ENCODE measurements around the gene JAG2.

JAG2 gene

GRCh38 chr14:105155071-105155651 is 13.4 kb downstream of the JAG2 start:
- H3K27me3 ChIP-seq (ENCODE audit: insufficient read depth, poor library complexity, severe bottlenecking), result peaks cover 26% of the 10 kb centered on the region
- H3K27ac ChIP-seq (replicated peaks), result no peak overlapping the region
- no peak overlapping the region for H3K4me3 ChIP-seq (replicated peaks; ENCODE audit: insufficient read depth, low read length)
- TF ChIP-seq GABPA (IDR thresholded peaks at IDR 0.05; ENCODE audit: low read depth) (no peak), POLR2AphosphoS5 (IDR thresholded peaks at IDR 0.05; ENCODE audit: low read depth) (no peak), SPI1 (IDR thresholded peaks at IDR 0.05; ENCODE audit: borderline replicate concordance, low read depth) (no peak), REST (IDR thresholded peaks at IDR 0.05; ENCODE audit: insufficient replicate concordance, low read depth) (no peak)
- TF ChIP-seq, protein P1, sequence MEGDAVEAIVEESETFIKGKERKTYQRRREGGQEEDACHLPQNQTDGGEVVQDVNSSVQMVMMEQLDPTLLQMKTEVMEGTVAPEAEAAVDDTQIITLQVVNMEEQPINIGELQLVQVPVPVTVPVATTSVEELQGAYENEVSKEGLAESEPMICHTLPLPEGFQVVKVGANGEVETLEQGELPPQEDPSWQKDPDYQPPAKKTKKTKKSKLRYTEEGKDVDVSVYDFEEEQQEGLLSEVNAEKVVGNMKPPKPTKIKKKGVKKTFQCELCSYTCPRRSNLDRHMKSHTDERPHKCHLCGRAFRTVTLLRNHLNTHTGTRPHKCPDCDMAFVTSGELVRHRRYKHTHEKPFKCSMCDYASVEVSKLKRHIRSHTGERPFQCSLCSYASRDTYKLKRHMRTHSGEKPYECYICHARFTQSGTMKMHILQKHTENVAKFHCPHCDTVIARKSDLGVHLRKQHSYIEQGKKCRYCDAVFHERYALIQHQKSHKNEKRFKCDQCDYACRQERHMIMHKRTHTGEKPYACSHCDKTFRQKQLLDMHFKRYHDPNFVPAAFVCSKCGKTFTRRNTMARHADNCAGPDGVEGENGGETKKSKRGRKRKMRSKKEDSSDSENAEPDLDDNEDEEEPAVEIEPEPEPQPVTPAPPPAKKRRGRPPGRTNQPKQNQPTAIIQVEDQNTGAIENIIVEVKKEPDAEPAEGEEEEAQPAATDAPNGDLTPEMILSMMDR (IDR thresholded peaks at IDR 0.05; ENCODE audit: insufficient read depth, low read length), result no peak
- DNase-seq (ENCODE audit: low read depth in 1 of 2, low spot score in 1 of 2), result no peak

DNA sequence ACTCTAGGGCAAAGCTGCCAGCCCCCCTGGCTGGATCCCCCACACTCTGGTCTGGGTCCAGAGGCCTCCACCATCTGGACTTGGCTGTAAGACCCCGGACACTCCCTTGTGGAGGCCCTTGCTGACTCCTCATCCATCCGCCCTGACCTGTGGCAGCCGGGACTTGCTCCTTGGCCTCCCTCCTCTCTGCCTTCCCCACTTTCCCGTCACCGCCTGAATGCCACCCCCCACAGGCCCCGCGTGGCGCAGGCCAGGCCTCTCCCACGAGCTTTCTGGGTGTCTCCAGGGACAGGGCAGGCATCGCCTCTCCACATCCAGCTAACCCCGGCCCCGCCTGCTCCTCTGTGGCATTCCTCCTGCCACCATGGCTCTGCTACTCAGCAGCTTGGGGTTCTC is 14.1 kb downstream of the JAG2 start:
- no peak overlapping the region for H3K27ac ChIP-seq (replicated peaks)
- TF ChIP-seq SPI1 (IDR thresholded peaks at IDR 0.05; ENCODE audit: borderline replicate concordance, low read depth) (no peak), REST (IDR thresholded peaks at IDR 0.05; ENCODE audit: insufficient replicate concordance, low read depth) (no peak)
- no peak overlapping the region for H3K4me3 ChIP-seq (replicated peaks; ENCODE audit: insufficient read depth, low read length)

DNA sequence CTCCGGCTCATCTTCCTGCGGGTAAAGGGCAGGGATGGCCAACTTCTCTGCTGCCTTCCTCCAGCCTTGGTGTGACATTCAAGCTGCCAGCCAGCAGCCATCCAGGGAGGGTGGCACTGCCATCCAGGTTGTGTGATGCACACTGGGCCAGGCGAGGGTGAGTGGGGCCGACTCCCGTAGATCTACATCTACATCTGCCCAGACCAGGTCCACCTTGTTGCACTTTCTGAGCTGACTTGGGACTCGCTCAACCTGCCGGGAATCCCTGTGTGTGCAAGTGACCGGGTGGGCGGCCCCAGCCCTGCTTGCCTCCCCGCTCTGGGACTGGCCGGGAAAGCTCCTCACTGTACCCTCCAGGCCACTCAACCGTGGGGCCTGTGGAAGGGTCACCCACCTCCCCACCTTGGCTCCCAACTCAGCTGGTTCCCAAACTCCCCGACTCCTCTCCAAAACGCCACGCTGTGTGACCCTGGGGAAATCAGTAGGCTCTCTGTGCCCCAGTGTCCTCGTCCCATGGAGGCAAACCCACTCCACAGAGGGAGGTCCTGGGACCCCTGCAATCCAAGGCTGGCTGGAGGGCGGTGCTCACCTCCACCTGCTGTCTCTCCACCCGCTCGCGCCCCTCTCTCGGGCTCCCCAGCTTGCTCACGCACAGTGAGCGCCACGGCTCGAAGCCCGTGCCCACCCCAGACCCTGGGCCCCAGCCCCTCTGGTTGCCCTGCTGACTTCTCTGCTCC is 14.7 kb downstream of the JAG2 start:
- DNase-seq (ENCODE audit: low read depth in 1 of 2, low spot score in 1 of 2), result no peak
- Histone ChIP-seq H3K27me3 (ENCODE audit: insufficient read depth, poor library complexity, severe bottlenecking) (peaks cover 26% of the 10 kb centered on the region), H3K4me3 (replicated peaks; ENCODE audit: insufficient read depth, low read length) (no peak overlapping the region), H3K27ac (replicated peaks) (no peak overlapping the region)
- no peak for TF ChIP-seq GABPA (IDR thresholded peaks at IDR 0.05; ENCODE audit: low read depth)
- no peak for TF ChIP-seq SPI1 (IDR thresholded peaks at IDR 0.05; ENCODE audit: borderline replicate concordance, low read depth)
- no peak for TF ChIP-seq REST (IDR thresholded peaks at IDR 0.05; ENCODE audit: insufficient replicate concordance, low read depth)
- TF ChIP-seq, protein P1 (IDR thresholded peaks at IDR 0.05; ENCODE audit: insufficient read depth, low read length), result no peak
- TF ChIP-seq POLR2AphosphoS5 (IDR thresholded peaks at IDR 0.05; ENCODE audit: low read depth), result no peak

More for the DNA sequence above, 14.1 kb downstream of the JAG2 start:
- no peak for DNase-seq (ENCODE audit: low read depth in 1 of 2, low spot score in 1 of 2)
- H3K27me3 ChIP-seq (ENCODE audit: insufficient read depth, poor library complexity, severe bottlenecking), result peaks cover 26% of the 10 kb centered on the region

Measured in HL-60 (cell line).